Liver (tissue), 9 donors: Measurements from ENCODE around the gene KLHDC7B. TPM values are rescaled to one million over a fixed set of nuclear protein-coding genes. Genes with fewer than 3 reads are reported as not detected.

Experiments used
- DNase-seq: peaks from one replicate; pipeline ENCODE4 v3.0.0-alpha.2; 2017; ENCODE audit warnings: low spot score
- H3K27ac ChIP-seq, 2 donors: one replicate each; pipeline ENCODE4 v1.7.0; 2013; ENCODE audit warnings: inconsistent platforms in 2 of 2, low read length in 2 of 2, control low read depth in 1 of 2, low read depth in 1 of 2, mild to moderate bottlenecking in 1 of 2
- H3K27me3 ChIP-seq, 4 donors: one replicate each; pipeline versions ENCODE4 v1.6.1 to v1.7.0; 2013; ENCODE audit warnings: low read length in 3 of 4, inconsistent platforms in 1 of 4, mild to moderate bottlenecking in 1 of 4, moderate library complexity in 1 of 4; ENCODE audit not compliant: control insufficient read depth in 4 of 4, insufficient read depth in 4 of 4
- H3K36me3 ChIP-seq, 4 donors: one replicate each; pipeline versions ENCODE4 v1.6.1 to v1.7.0; 2013; ENCODE audit warnings: low read length in 3 of 4, mild to moderate bottlenecking in 3 of 4, low read depth in 1 of 4, moderate library complexity in 1 of 4; ENCODE audit not compliant: control insufficient read depth in 4 of 4, insufficient read depth in 3 of 4
- H3K4me1 ChIP-seq, 4 donors: one replicate each; pipeline versions ENCODE4 v1.6.1 to v1.7.0; 2013; ENCODE audit warnings: low read length in 3 of 4, mild to moderate bottlenecking in 3 of 4, moderate library complexity in 1 of 4; ENCODE audit not compliant: control insufficient read depth in 4 of 4, insufficient read depth in 4 of 4
- H3K4me3 ChIP-seq, 3 donors: one replicate each; pipeline versions ENCODE4 v1.6.1 to v1.7.0; 2013; ENCODE audit warnings: low read length in 3 of 3, control low read depth in 1 of 3, low read depth in 1 of 3, mild to moderate bottlenecking in 1 of 3
- H3K9ac ChIP-seq, 2 donors: one replicate each; pipeline ENCODE4 v1.7.0; 2013; ENCODE audit warnings: low read length in 2 of 2, mild to moderate bottlenecking in 2 of 2, moderate library complexity in 2 of 2, control low read depth in 1 of 2, low read depth in 1 of 2
- H3K9me3 ChIP-seq, 4 donors: one replicate each; pipeline versions ENCODE4 v1.6.1 to v1.7.0; 2013; ENCODE audit warnings: low read length in 3 of 4; ENCODE audit not compliant: control insufficient read depth in 4 of 4
- EGR1 ChIP-seq, 2 donors: IDR thresholded peaks; 2 replicates each; pipeline ENCODE4 v1.6.1; 2016 to 2018; ENCODE audit warnings: antibody characterized with exemption in 2 of 2, low read depth in 2 of 2
- FOXA1 ChIP-seq: IDR thresholded peaks from 2 replicates; pipeline ENCODE4 v1.6.1; 2016; ENCODE audit warnings: antibody characterized with exemption
- GABPA ChIP-seq, 2 donors: IDR thresholded peaks in 1 of 2; conservative IDR thresholded peaks in 1 of 2; 2 replicates each; pipeline ENCODE4 v1.6.1; 2016; ENCODE audit warnings: antibody characterized with exemption in 2 of 2, mild to moderate bottlenecking in 1 of 2, moderate library complexity in 1 of 2
- HNF4G ChIP-seq: IDR thresholded peaks from 2 replicates; pipeline ENCODE4 v1.6.1; 2016; ENCODE audit warnings: antibody characterized with exemption
- JUND ChIP-seq, 2 donors: IDR thresholded peaks; 2 replicates each; pipeline ENCODE4 v1.6.1; 2016; ENCODE audit warnings: antibody characterized with exemption in 2 of 2
- NR2F2 ChIP-seq: IDR thresholded peaks from 2 replicates; pipeline ENCODE4 v1.6.1; 2016; ENCODE audit warnings: antibody characterized with exemption
- RAD21 ChIP-seq, 2 donors: IDR thresholded peaks; 2 replicates each; pipeline ENCODE4 v1.6.1; 2016; ENCODE audit warnings: antibody characterized with exemption in 2 of 2, mild to moderate bottlenecking in 2 of 2
- RXRA ChIP-seq, 2 donors: IDR thresholded peaks; 2 replicates each; pipeline ENCODE4 v1.6.1; 2017 to 2018; ENCODE audit warnings: antibody characterized with exemption in 2 of 2, mild to moderate bottlenecking in 1 of 2
- TAF1 ChIP-seq: conservative IDR thresholded peaks from 2 replicates; pipeline ENCODE4 v1.6.1; 2016; ENCODE audit warnings: antibody characterized with exemption, mild to moderate bottlenecking
- YY1 ChIP-seq: IDR thresholded peaks from 2 replicates; pipeline ENCODE4 v1.6.1; 2016; ENCODE audit warnings: antibody characterized with exemption, mild to moderate bottlenecking
- WGBS: extraction: QIAGEN DNeasy Blood & Tissue Kit; methylation state at CpG from one replicate; pipeline ENCODE4 v1.1.7; 2013; 5-methylcytosine and 5-hydroxymethylcytosine counted together
- polyA plus RNA-seq, 2 donors: library from polyadenylated mRNA; stranded (reverse) in 1 of 2; unstranded in 1 of 2; fragments of 200-250 nt in 1 of 2; fragments of >200 nt in 1 of 2; fragmentation: Nextera tagmentation in 1 of 2; extraction: Ambion mirVana in 1 of 2; gene quantifications; one replicate each; pipeline versions ENCODE4 v1.2.1 to v1.2.3, GENCODE V29; 2013 to 2015
- total RNA-seq, 2 donors: library from RNA; depleted of rRNA; stranded (reverse); fragments of >200 nt; gene quantifications; one replicate each; pipeline ENCODE4 v1.2.3, GENCODE V29; 2014
- TF ChIP-seq, protein P1 (sequence below): IDR thresholded peaks from 2 replicates; pipeline ENCODE4 v1.6.1; 2016; ENCODE audit warnings: antibody characterized with exemption
- TF ChIP-seq, protein P2 (sequence below): fragments of 150-350 bp; IDR thresholded peaks from 2 replicates; pipeline ENCODE4 v1.5.1; 2017; ENCODE audit warnings: improper control_type of control experiment, low read depth, low read length; ENCODE audit not compliant: missing input control
- TF ChIP-seq, protein P3 (sequence below): IDR thresholded peaks from 2 replicates; pipeline ENCODE4 v1.6.1; 2016; ENCODE audit warnings: antibody characterized with exemption, mild to moderate bottlenecking
- donor health status: healthy.
- donor health status: healthy.
- donor health status: healthy.
- donor health status: healthy.
- donor health status: healthy.

The KLHDC7B gene
- total and polyA plus RNA-seq, 4 donors, result 0.08 to 0.16 (median 0.08) TPM; not detected in 1

DNA sequence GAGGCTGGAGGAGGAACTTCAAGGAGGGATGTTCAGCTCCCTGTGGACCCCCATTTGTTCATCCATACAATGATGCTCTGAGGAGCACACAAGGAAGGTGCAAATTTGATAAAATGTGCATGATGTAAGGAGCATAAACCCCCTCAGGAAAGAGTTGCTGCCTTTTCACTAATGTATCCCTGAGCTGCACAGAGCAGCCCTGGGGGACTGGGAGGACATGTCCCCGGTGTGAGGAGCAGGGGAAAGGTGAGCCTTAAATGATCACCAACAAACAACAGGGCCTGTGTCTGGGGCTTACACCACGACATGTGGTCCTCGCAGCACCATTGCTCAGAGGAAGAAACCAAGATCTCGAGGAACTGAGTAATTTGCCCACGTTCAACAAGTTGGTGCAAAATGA is 51.4 kb downstream of the KLHDC7B start:
- peaks cover 0 to 7% (median 4%) of the 10 kb centered on the region in 4 donors for H3K4me1 ChIP-seq
- DNase-seq, result no peak
- TF ChIP-seq FOXA1, result no peak
- no peak for TF ChIP-seq RXRA (IDR thresholded peaks at IDR 0.05)
- no peak for TF ChIP-seq EGR1 (IDR thresholded peaks at IDR 0.05; ENCODE audit: low read depth in 2 of 2)
- TF ChIP-seq, protein P1, sequence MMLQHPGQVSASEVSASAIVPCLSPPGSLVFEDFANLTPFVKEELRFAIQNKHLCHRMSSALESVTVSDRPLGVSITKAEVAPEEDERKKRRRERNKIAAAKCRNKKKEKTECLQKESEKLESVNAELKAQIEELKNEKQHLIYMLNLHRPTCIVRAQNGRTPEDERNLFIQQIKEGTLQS, result no peak
- TF ChIP-seq, protein P2, sequence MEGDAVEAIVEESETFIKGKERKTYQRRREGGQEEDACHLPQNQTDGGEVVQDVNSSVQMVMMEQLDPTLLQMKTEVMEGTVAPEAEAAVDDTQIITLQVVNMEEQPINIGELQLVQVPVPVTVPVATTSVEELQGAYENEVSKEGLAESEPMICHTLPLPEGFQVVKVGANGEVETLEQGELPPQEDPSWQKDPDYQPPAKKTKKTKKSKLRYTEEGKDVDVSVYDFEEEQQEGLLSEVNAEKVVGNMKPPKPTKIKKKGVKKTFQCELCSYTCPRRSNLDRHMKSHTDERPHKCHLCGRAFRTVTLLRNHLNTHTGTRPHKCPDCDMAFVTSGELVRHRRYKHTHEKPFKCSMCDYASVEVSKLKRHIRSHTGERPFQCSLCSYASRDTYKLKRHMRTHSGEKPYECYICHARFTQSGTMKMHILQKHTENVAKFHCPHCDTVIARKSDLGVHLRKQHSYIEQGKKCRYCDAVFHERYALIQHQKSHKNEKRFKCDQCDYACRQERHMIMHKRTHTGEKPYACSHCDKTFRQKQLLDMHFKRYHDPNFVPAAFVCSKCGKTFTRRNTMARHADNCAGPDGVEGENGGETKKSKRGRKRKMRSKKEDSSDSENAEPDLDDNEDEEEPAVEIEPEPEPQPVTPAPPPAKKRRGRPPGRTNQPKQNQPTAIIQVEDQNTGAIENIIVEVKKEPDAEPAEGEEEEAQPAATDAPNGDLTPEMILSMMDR, result no peak
- no peak for TF ChIP-seq RAD21 (IDR thresholded peaks at IDR 0.05)
- no peak for TF ChIP-seq TAF1
- no peak for TF ChIP-seq GABPA (IDR thresholded peaks at IDR 0.05 in 1 of 2, conservative IDR thresholded peaks at IDR 0.05 in 1 of 2)
- TF ChIP-seq, protein P3, sequence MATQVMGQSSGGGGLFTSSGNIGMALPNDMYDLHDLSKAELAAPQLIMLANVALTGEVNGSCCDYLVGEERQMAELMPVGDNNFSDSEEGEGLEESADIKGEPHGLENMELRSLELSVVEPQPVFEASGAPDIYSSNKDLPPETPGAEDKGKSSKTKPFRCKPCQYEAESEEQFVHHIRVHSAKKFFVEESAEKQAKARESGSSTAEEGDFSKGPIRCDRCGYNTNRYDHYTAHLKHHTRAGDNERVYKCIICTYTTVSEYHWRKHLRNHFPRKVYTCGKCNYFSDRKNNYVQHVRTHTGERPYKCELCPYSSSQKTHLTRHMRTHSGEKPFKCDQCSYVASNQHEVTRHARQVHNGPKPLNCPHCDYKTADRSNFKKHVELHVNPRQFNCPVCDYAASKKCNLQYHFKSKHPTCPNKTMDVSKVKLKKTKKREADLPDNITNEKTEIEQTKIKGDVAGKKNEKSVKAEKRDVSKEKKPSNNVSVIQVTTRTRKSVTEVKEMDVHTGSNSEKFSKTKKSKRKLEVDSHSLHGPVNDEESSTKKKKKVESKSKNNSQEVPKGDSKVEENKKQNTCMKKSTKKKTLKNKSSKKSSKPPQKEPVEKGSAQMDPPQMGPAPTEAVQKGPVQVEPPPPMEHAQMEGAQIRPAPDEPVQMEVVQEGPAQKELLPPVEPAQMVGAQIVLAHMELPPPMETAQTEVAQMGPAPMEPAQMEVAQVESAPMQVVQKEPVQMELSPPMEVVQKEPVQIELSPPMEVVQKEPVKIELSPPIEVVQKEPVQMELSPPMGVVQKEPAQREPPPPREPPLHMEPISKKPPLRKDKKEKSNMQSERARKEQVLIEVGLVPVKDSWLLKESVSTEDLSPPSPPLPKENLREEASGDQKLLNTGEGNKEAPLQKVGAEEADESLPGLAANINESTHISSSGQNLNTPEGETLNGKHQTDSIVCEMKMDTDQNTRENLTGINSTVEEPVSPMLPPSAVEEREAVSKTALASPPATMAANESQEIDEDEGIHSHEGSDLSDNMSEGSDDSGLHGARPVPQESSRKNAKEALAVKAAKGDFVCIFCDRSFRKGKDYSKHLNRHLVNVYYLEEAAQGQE, result no peak
- no peak overlapping the region for H3K9ac ChIP-seq
- 94% methylated on average over 5 of the region's 5 CpGs for WGBS
- no peak overlapping the region for H3K4me3 ChIP-seq
- no peaks in the 10 kb centered on the region for H3K36me3 ChIP-seq
- H3K27me3 ChIP-seq, result peaks cover 0 to 3% (median 0%) of the 10 kb centered on the region in 4 donors
- H3K9me3 ChIP-seq, result no peaks in the 10 kb centered on the region
- H3K27ac ChIP-seq, result no peak overlapping the region

DNA sequence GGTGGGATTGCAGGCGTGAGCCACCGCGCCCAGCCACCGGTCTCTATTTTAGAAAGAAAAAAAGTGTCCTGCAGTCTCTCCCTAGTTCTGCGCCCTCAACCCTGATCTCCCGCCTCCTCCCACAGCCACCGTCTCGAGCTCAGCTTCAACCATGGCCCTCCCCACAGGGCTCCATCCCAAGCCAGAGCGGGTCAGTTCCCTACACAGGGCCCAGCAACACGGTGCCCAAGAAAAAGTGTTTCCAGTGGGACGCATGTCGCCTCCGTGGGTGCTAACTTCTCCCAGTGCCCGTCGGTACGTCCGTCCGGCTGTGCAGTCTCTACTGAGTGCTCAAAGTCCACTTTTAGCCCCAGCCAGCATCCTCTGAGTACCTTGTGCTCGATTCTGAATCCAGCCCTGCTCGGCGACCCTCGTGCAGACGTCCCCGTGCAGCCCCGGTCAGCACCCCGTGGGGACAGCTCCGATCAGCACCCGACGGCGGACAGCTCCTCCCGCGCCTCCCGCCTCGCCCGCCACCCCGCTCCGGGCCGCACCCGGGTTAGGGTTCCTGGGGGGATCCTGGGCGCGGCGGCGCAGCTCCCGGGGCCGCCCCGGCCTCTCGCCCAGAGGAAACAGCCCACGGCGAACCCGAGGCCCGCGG is 54.2 kb downstream of the KLHDC7B start:
- H3K4me1 ChIP-seq, result peaks cover 0 to 7% (median 4%) of the 10 kb centered on the region in 4 donors
- H3K36me3 ChIP-seq, result no peaks in the 10 kb centered on the region
- H3K9me3 ChIP-seq, result no peaks in the 10 kb centered on the region
- no peak overlapping the region for H3K9ac ChIP-seq
- DNase-seq, result peak; percentile 72
- no peak overlapping the region for H3K27ac ChIP-seq
- TF ChIP-seq FOXA1 (no peak), RXRA (IDR thresholded peaks at IDR 0.05) (no peak), NR2F2 (no peak), YY1 (no peak), JUND (IDR thresholded peaks at IDR 0.05) (no peak), GABPA (IDR thresholded peaks at IDR 0.05 in 1 of 2, conservative IDR thresholded peaks at IDR 0.05 in 1 of 2) (no peak), HNF4G (no peak)
- TF ChIP-seq, protein P1, result no peak
- TF ChIP-seq, protein P3, result peak; percentile 99
- peaks cover 0 to 10% (median 2%) of the 10 kb centered on the region in 4 donors for H3K27me3 ChIP-seq
- WGBS, result 15% methylated on average over 52 of the region's 52 CpGs
- H3K4me3 ChIP-seq, result peak overlapping the region in 1 of 3 donors; percentile 61
